Kidney epithelial cell (primary cell): ENCODE results near the gene FCF1. TPM values are rescaled to one million over a fixed set of nuclear protein-coding genes. Genes with fewer than 3 reads are reported as not detected.

Source experiments
- DNase-seq: peaks from one replicate; pipeline ENCODE4 v3.0.0-alpha.2; 2010; ENCODE audit warnings: low read depth
- H3K27me3 ChIP-seq: 2 replicates; pipeline ENCODE4 v1.6.0; 2011; ENCODE audit warnings: low read length; ENCODE audit not compliant: control insufficient read depth, insufficient read depth
- H3K36me3 ChIP-seq: 2 replicates; pipeline ENCODE4 v1.5.1; 2011; ENCODE audit warnings: low read length; ENCODE audit not compliant: control insufficient read depth, insufficient read depth
- H3K4me3 ChIP-seq: 2 replicates; pipeline ENCODE4 v1.5.1; 2011; ENCODE audit warnings: low read depth, mild to moderate bottlenecking, control low read depth, low read length
- total RNA-seq: library from RNA; depleted of rRNA; stranded (reverse); fragments of >200 nt; gene quantifications from 2 replicates; pipeline ENCODE4 v1.2.3, GENCODE V29; 2015
- TF ChIP-seq, protein P1 (sequence below): IDR thresholded peaks from 2 replicates; pipeline ENCODE4 v1.5.1; 2011; ENCODE audit warnings: mild to moderate bottlenecking, moderate library complexity, low read length, control low read depth, inconsistent platforms; ENCODE audit not compliant: insufficient read depth, poor library complexity, severe bottlenecking

The FCF1 gene
- total RNA-seq, 1 donor from 2014 or later, result 45.4 TPM

DNA sequence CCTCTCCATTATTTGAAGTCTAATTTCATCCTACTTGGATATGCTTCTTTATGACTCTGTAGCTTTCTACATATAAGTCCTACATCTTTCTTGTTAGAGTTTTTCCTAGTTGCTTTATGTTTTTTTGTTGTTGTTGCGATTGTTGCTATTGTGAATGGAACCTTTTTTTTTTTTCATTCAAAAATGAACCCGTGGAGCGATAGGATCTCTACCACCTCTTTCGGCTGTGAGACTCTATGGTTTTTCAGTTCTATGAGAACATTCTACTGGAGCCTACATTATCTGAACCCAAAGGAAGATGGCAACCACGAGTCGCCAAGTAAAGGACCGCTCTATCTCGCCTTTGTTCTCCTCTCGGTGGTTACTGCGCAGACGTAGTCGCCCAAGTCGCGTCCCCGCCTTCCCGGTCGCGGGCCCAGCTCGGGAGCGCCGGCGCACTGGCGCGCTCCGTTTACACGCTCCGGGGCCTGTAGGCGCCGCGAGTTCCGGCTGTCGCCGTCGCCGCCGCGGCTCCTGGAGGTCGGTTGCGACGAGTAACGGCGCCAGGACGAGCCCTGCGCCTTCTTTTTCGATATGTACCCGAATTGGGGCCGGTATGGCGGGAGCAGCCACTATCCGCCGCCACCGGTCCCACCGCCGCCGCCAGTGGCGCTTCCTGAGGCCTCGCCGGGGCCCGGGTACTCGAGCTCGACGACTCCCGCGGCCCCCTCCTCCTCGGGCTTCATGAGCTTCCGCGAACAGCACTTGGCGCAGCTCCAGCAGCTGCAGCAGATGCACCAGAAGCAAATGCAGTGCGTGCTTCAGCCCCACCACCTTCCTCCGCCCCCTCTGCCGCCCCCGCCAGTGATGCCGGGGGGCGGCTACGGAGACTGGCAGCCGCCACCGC lies 50.2 kb downstream of the FCF1 start, which contains the start of gene YLPM1:
Gene YLPM1 (plus strand): TSS at position 400 of the 886 bp plus-strand sequence. CDS start 174 bp downstream, at position 574.
- peak; percentile 78 for DNase-seq
- Histone ChIP-seq H3K27me3 (no peaks in the 10 kb centered on the region), H3K4me3 (peak within 1 kb of the TSS; percentile 78), H3K36me3 (no peaks in the 10 kb centered on the region)
- TF ChIP-seq, protein P1, sequence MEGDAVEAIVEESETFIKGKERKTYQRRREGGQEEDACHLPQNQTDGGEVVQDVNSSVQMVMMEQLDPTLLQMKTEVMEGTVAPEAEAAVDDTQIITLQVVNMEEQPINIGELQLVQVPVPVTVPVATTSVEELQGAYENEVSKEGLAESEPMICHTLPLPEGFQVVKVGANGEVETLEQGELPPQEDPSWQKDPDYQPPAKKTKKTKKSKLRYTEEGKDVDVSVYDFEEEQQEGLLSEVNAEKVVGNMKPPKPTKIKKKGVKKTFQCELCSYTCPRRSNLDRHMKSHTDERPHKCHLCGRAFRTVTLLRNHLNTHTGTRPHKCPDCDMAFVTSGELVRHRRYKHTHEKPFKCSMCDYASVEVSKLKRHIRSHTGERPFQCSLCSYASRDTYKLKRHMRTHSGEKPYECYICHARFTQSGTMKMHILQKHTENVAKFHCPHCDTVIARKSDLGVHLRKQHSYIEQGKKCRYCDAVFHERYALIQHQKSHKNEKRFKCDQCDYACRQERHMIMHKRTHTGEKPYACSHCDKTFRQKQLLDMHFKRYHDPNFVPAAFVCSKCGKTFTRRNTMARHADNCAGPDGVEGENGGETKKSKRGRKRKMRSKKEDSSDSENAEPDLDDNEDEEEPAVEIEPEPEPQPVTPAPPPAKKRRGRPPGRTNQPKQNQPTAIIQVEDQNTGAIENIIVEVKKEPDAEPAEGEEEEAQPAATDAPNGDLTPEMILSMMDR, result peak; percentile 53

DNA sequence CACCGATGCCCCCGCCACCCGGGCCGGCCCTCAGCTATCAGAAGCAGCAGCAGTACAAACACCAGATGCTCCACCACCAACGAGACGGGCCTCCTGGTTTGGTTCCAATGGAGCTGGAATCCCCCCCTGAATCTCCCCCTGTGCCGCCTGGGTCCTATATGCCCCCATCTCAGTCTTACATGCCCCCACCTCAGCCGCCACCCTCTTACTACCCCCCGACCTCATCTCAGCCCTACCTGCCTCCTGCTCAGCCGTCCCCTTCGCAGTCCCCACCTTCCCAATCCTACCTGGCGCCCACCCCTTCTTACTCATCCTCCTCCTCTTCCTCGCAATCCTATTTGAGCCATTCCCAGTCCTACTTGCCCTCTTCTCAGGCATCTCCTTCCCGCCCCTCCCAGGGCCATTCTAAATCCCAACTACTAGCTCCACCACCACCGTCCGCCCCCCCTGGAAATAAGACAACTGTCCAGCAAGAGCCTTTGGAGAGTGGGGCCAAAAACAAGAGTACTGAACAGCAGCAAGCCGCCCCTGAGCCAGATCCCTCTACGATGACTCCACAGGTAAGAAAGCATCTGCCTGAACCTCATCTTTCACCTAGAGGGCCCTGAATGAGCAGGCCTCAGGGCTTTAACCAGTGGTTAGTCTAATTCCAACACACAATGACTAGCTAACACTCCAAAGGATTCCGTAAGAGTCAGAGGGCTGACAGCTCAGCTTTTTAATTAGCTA lies 51.0 kb downstream of the FCF1 start:
- Histone ChIP-seq H3K36me3 (no peaks in the 10 kb centered on the region), H3K27me3 (no peaks in the 10 kb centered on the region), H3K4me3 (peak overlapping the region; percentile 78)
- no peak for DNase-seq
- TF ChIP-seq, protein P1, result no peak

DNA sequence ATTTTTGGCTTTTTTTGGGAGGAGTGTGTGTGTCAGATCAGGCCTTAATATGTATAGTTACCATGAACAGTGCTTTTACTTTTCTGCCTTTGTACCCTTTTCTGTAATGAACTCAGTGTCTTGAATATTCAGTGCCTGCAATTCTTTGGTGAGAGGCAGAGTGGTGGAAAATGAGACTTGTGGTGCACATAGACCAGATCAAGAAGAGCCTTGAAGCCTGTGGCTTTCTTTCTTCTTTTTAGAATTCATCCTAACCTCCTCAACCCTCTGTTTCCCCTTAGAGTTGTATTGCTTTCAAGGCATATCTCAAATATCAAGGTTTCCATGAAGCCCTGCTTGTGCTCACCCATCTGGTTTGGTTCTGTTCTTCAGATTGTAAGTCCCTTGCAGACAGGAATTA lies 52.8 kb downstream of the FCF1 start:
- H3K27me3 ChIP-seq, result no peaks in the 10 kb centered on the region
- no peak for DNase-seq
- TF ChIP-seq, protein P1, result no peak
- H3K36me3 ChIP-seq, result no peaks in the 10 kb centered on the region
- H3K4me3 ChIP-seq, result no peak overlapping the region

DNA sequence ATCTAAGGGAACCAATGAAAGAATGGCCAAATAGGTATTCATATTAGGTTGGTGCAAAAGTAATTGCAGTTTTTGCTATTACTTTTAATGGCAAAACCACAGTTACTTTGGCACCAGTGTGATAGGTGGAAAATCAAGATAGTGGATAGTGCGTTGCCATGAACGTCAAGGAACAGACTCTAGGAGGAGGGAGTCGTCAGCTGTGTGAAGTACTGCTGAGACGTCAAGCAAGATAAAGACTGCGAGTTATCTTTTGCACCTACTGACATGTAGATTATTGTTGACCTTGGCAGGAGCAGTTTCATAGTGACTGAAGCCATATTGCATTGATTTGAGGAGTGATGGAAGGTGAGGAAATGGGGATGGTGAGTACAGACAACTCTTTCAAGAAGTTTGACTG lies 58.5 kb downstream of the FCF1 start:
- DNase-seq, result no peak
- no peak overlapping the region for H3K4me3 ChIP-seq
- no peaks in the 10 kb centered on the region for H3K36me3 ChIP-seq
- TF ChIP-seq, protein P1, result no peak
- no peaks in the 10 kb centered on the region for H3K27me3 ChIP-seq

DNA sequence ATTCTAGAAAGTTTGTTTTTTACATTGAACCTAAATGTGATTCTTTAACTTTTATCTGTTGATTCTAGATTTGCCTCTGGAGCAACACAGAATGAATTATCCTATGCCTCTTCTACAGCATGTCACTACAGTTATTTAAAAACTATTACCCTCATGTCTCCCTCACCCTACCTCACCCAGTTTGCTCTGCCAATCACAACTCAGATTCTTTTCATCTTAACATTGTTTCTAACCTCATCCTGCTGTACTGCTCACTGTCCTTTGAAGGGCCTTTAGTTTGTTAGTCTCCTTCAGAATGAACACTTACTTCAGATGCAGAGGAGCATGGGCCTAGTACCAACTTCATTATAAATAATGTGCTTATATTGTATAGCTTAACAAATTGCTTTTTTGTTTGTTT lies 71.7 kb downstream of the FCF1 start:
- no peak overlapping the region for H3K4me3 ChIP-seq
- TF ChIP-seq, protein P1, result no peak
- peaks cover 6% of the 10 kb centered on the region for H3K36me3 ChIP-seq
- no peaks in the 10 kb centered on the region for H3K27me3 ChIP-seq
- no peak for DNase-seq
